Stomach (tissue), 4 donors: ENCODE results near the gene MYLK2.

Experiments used
- EP300 ChIP-seq: sonication (generic); formaldehyde crosslinking; IDR thresholded peaks from one replicate; pipeline ENCODE4 v1.6.1; 2017; ENCODE audit warnings: antibody characterized with exemption
- POLR2A ChIP-seq, 4 donors: fragments of 450-650 bp; IDR thresholded peaks; one replicate each; pipeline ENCODE4 v1.6.1; 2016; ENCODE audit warnings: antibody characterized with exemption in 4 of 4, control low read depth in 2 of 4, mild to moderate bottlenecking in 1 of 4, moderate library complexity in 1 of 4
- TF ChIP-seq, protein P1 (sequence below), 7 experiments: fragments of 450-650 bp in 4 of 7; fragments of 200-600 bp in 3 of 7; sonication (generic) in 3 of 7; IDR thresholded peaks; one replicate each; pipeline ENCODE4 v1.5.1; 2016 to 2019; ENCODE audit warnings: antibody characterized with exemption in 7 of 7, control low read depth in 2 of 7, mild to moderate bottlenecking in 1 of 7

- TF ChIP-seq EP300, result no peak
- TF ChIP-seq, protein P1, sequence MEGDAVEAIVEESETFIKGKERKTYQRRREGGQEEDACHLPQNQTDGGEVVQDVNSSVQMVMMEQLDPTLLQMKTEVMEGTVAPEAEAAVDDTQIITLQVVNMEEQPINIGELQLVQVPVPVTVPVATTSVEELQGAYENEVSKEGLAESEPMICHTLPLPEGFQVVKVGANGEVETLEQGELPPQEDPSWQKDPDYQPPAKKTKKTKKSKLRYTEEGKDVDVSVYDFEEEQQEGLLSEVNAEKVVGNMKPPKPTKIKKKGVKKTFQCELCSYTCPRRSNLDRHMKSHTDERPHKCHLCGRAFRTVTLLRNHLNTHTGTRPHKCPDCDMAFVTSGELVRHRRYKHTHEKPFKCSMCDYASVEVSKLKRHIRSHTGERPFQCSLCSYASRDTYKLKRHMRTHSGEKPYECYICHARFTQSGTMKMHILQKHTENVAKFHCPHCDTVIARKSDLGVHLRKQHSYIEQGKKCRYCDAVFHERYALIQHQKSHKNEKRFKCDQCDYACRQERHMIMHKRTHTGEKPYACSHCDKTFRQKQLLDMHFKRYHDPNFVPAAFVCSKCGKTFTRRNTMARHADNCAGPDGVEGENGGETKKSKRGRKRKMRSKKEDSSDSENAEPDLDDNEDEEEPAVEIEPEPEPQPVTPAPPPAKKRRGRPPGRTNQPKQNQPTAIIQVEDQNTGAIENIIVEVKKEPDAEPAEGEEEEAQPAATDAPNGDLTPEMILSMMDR (IDR thresholded peaks at IDR 0.05), result no peak
- no peak for TF ChIP-seq POLR2A (IDR thresholded peaks at IDR 0.05)
These were observed 1.7 kb upstream of the MYLK2 start for GRCh38 chr20:31817461-31817860.
